ENCODE measurements around the gene CYP27B1. TPM values are rescaled to one million over a fixed set of nuclear protein-coding genes. Genes with fewer than 3 reads are reported as not detected.

Gene CYP27B1
- total RNA-seq, 2 experiments from 2014 or later, result 6.9 to 7.1 TPM

GRCh38 chr12:57813111-57813970 lies 46.5 kb upstream of the CYP27B1 start:
- Histone ChIP-seq H2AFZ (ENCODE audit: low read length) (no peak overlapping the region), H3K79me2 (ENCODE audit: insufficient read depth, low read depth, low read length) (no peaks in the 10 kb centered on the region), H3K4me1 (ENCODE audit: insufficient read depth, low read length, poor library complexity, severe bottlenecking) (no peaks in the 10 kb centered on the region), H3K36me3 (ENCODE audit: insufficient read depth, low read length) (0 out of 2 replicates have a peak, but pooled peaks cover 2% of the 10 kb centered on the region), H4K20me1 (ENCODE audit: insufficient read depth, low read length) (no peaks in the 10 kb centered on the region), H3K4me3 (ENCODE audit: low read depth, low read length, poor library complexity, severe bottlenecking) (no peak overlapping the region), H3K9me3 (ENCODE audit: low read length) (no peaks in the 10 kb centered on the region), H3K4me2 (ENCODE audit: low read length) (no peak overlapping the region), H3K27ac (ENCODE audit: low read depth, low read length, poor library complexity, severe bottlenecking) (no peak overlapping the region), H3K9me2 (ENCODE audit: insufficient read depth, low read length) (no peaks in the 10 kb centered on the region)
- TF ChIP-seq EZH2phosphoT487 (IDR thresholded peaks at IDR 0.05; ENCODE audit: borderline replicate concordance, low read depth, low read length), result no peak
- ChIA-PET POLR2A (interaction anchor here (0.9 kb wide), 1 partner anchor 85 kb away, joined by 3 read pairs; no protein-coding TSS in a partner anchor), CTCF (ENCODE audit: unreplicated experiment) (no interaction called here)
- intact Hi-C loops (cut with micrococcal nuclease; ENCODE audit: unreplicated experiment), result no loop called here
- no TSS peak for BruUV-seq (replicated peaks)
- no peak for DNase-seq (ENCODE audit: low spot score)

- no peak overlapping the region for H3K4me3 ChIP-seq (ENCODE audit: low read depth, low read length, poor library complexity, severe bottlenecking)
- peaks cover 3% of the 10 kb centered on the region; the same call in 1 of the 2 replicates for H3K36me3 ChIP-seq (ENCODE audit: insufficient read depth, low read length)
- no peak overlapping the region for H3K27ac ChIP-seq (ENCODE audit: low read depth, low read length, poor library complexity, severe bottlenecking)
- intact Hi-C loops (cut with micrococcal nuclease; ENCODE audit: unreplicated experiment), result no loop called here
- H2AFZ ChIP-seq (ENCODE audit: low read length), result no peak overlapping the region
- no peaks in the 10 kb centered on the region for H4K20me1 ChIP-seq (ENCODE audit: insufficient read depth, low read length)
- no peaks in the 10 kb centered on the region for H3K79me2 ChIP-seq (ENCODE audit: insufficient read depth, low read depth, low read length)
- ChIA-PET POLR2A (interaction anchor here (0.7 kb wide), 1 partner anchor 287 kb away, joined by 3 read pairs; no protein-coding TSS in a partner anchor), CTCF (ENCODE audit: unreplicated experiment) (no interaction called here)
- no peaks in the 10 kb centered on the region for H3K4me1 ChIP-seq (ENCODE audit: insufficient read depth, low read length, poor library complexity, severe bottlenecking)
- no peak overlapping the region for H3K4me2 ChIP-seq (ENCODE audit: low read length)
- DNase-seq (ENCODE audit: low spot score), result no peak
- BruUV-seq (replicated peaks), result no TSS peak
- no peaks in the 10 kb centered on the region for H3K9me3 ChIP-seq (ENCODE audit: low read length)
- H3K9me2 ChIP-seq (ENCODE audit: insufficient read depth, low read length), result no peaks in the 10 kb centered on the region
- no peak for TF ChIP-seq EZH2phosphoT487 (IDR thresholded peaks at IDR 0.05; ENCODE audit: borderline replicate concordance, low read depth, low read length)
- no peak for TF ChIP-seq CTCF (conservative IDR thresholded peaks at IDR 0.05; ENCODE audit: low read length)
These were observed 44.3 kb upstream of the CYP27B1 start for GRCh38 chr12:57811028-57811755.

GRCh38 chr12:57810450-57810849 lies 43.6 kb upstream of the CYP27B1 start:
- Histone ChIP-seq H4K20me1 (ENCODE audit: insufficient read depth, low read length) (no peaks in the 10 kb centered on the region), H3K4me2 (ENCODE audit: low read length) (no peak overlapping the region), H3K9me3 (ENCODE audit: low read length) (no peaks in the 10 kb centered on the region), H2AFZ (ENCODE audit: low read length) (no peak overlapping the region), H3K79me2 (ENCODE audit: insufficient read depth, low read depth, low read length) (no peaks in the 10 kb centered on the region), H3K4me3 (ENCODE audit: low read depth, low read length, poor library complexity, severe bottlenecking) (no peak overlapping the region), H3K36me3 (ENCODE audit: insufficient read depth, low read length) (peaks cover 3% of the 10 kb centered on the region; the same call in 1 of the 2 replicates), H3K9me2 (ENCODE audit: insufficient read depth, low read length) (no peaks in the 10 kb centered on the region), H3K4me1 (ENCODE audit: insufficient read depth, low read length, poor library complexity, severe bottlenecking) (no peaks in the 10 kb centered on the region), H3K27ac (ENCODE audit: low read depth, low read length, poor library complexity, severe bottlenecking) (no peak overlapping the region)
- DNase-seq (ENCODE audit: low spot score), result no peak
- TF ChIP-seq EZH2phosphoT487 (IDR thresholded peaks at IDR 0.05; ENCODE audit: borderline replicate concordance, low read depth, low read length) (no peak), CTCF (conservative IDR thresholded peaks at IDR 0.05; ENCODE audit: low read length) (no peak)
- ChIA-PET CTCF (ENCODE audit: unreplicated experiment) (no interaction called here), POLR2A (interaction anchor here (1.2 kb wide), 1 partner anchor 88 kb away, joined by 4 read pairs; no protein-coding TSS in a partner anchor)
- intact Hi-C loops (cut with micrococcal nuclease; ENCODE audit: unreplicated experiment), result no loop called here
- BruUV-seq (replicated peaks), result no TSS peak
